Ishikawa (cell line): ENCODE measurements around the gene PGP.

Experiments
- CEBPB ChIP-seq: IDR thresholded peaks from 2 replicates; pipeline ENCODE4 v1.6.1; 2012
- EGR1 ChIP-seq: IDR thresholded peaks from 2 replicates; pipeline ENCODE4 v1.6.1; 2012
- EP300 ChIP-seq: IDR thresholded peaks from 2 replicates; pipeline ENCODE4 v1.6.1; 2012; ENCODE audit warnings: borderline replicate concordance
- FOXM1 ChIP-seq: IDR thresholded peaks from 2 replicates; pipeline ENCODE4 v1.6.1; 2012; ENCODE audit warnings: low read depth, borderline replicate concordance
- RAD21 ChIP-seq: IDR thresholded peaks from 2 replicates; pipeline ENCODE4 v1.6.1; 2012; ENCODE audit warnings: low read depth
- TAF1 ChIP-seq: IDR thresholded peaks from 2 replicates; pipeline ENCODE4 v1.6.1; 2012; ENCODE audit warnings: low read depth, mild to moderate bottlenecking
- TCF12 ChIP-seq: IDR thresholded peaks from 2 replicates; pipeline ENCODE4 v1.6.1; 2012; ENCODE audit warnings: low read depth
- YY1 ChIP-seq: IDR thresholded peaks from 2 replicates; pipeline ENCODE4 v1.6.1; 2012; ENCODE audit warnings: low read depth
- TF ChIP-seq, protein P1 (sequence below): IDR thresholded peaks from 2 replicates; pipeline ENCODE4 v1.6.1; 2012
- TF ChIP-seq, protein P2 (sequence below): IDR thresholded peaks from 2 replicates; pipeline ENCODE4 v1.6.1; 2012; ENCODE audit warnings: low read depth, mild to moderate bottlenecking
- TF ChIP-seq, protein P3 (sequence below): IDR thresholded peaks from 2 replicates; pipeline ENCODE4 v1.6.1; 2012

DNA sequence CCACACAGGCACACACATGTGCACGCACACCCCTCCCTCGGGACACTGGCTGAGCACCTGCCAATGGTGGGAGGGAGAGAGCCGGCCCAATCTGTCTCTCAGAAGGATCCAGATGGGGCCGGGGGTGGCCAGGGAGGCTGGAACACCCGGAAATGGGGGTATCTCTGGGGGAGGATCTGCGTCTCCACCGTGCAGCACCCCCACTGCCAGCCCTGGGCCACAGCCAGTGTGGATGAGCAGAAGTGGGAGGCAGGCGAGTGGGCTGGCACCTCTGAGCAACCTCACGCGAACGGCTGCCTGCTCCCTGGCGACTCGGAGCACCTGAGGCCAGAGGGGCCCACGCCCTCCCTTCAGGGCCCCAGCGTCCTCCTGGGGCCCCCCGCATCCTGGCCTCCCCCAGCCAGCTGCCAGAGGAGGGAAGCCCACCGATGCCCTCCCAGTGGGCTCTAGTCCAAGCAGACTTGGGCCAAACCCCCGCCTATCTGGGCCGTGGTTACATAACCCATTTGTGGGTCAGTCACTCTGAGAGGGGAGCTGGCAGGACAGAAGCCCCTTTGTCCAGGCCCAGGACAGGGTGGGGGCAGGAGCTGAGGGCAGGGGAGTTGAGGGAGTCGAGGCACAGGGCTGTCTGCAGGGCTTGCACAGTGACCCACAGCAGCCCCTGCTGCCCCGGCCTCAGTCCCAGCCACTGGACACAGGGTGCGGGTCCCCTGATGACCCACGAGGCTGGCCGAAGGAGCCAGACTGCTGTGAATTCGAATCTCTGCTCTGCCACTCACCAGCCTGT, 23.8 kb downstream of the PGP start:
- TF ChIP-seq EP300, result no peak
- no peak for TF ChIP-seq TAF1
- TF ChIP-seq, protein P1, sequence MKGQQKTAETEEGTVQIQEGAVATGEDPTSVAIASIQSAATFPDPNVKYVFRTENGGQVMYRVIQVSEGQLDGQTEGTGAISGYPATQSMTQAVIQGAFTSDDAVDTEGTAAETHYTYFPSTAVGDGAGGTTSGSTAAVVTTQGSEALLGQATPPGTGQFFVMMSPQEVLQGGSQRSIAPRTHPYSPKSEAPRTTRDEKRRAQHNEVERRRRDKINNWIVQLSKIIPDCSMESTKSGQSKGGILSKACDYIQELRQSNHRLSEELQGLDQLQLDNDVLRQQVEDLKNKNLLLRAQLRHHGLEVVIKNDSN, result no peak
- no peak for TF ChIP-seq FOXM1
- no peak for TF ChIP-seq CEBPB
- TF ChIP-seq TCF12, result no peak
- TF ChIP-seq, protein P2, sequence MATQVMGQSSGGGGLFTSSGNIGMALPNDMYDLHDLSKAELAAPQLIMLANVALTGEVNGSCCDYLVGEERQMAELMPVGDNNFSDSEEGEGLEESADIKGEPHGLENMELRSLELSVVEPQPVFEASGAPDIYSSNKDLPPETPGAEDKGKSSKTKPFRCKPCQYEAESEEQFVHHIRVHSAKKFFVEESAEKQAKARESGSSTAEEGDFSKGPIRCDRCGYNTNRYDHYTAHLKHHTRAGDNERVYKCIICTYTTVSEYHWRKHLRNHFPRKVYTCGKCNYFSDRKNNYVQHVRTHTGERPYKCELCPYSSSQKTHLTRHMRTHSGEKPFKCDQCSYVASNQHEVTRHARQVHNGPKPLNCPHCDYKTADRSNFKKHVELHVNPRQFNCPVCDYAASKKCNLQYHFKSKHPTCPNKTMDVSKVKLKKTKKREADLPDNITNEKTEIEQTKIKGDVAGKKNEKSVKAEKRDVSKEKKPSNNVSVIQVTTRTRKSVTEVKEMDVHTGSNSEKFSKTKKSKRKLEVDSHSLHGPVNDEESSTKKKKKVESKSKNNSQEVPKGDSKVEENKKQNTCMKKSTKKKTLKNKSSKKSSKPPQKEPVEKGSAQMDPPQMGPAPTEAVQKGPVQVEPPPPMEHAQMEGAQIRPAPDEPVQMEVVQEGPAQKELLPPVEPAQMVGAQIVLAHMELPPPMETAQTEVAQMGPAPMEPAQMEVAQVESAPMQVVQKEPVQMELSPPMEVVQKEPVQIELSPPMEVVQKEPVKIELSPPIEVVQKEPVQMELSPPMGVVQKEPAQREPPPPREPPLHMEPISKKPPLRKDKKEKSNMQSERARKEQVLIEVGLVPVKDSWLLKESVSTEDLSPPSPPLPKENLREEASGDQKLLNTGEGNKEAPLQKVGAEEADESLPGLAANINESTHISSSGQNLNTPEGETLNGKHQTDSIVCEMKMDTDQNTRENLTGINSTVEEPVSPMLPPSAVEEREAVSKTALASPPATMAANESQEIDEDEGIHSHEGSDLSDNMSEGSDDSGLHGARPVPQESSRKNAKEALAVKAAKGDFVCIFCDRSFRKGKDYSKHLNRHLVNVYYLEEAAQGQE, result no peak
- TF ChIP-seq EGR1, result no peak
- no peak for TF ChIP-seq RAD21
- TF ChIP-seq, protein P3, sequence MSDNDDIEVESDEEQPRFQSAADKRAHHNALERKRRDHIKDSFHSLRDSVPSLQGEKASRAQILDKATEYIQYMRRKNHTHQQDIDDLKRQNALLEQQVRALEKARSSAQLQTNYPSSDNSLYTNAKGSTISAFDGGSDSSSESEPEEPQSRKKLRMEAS, result no peak
- no peak for TF ChIP-seq YY1
